HuH-7.5 (cell line): Measurements from ENCODE around the gene SIPA1.
"Not testable (repeated sequence)": the region's sequence is repeated elsewhere in the genome, so short reads cannot be mapped to it uniquely, and the experiment has no call there.

Experiments
- DNase-seq: peaks from one replicate; pipeline ENCODE4 v3.0.0; 2011; ENCODE audit warnings: low spot score

The SIPA1 gene

GRCh38 chr11:65661599-65662246 lies 23.8 kb downstream of the SIPA1 start:
- no peak for DNase-seq

DNA sequence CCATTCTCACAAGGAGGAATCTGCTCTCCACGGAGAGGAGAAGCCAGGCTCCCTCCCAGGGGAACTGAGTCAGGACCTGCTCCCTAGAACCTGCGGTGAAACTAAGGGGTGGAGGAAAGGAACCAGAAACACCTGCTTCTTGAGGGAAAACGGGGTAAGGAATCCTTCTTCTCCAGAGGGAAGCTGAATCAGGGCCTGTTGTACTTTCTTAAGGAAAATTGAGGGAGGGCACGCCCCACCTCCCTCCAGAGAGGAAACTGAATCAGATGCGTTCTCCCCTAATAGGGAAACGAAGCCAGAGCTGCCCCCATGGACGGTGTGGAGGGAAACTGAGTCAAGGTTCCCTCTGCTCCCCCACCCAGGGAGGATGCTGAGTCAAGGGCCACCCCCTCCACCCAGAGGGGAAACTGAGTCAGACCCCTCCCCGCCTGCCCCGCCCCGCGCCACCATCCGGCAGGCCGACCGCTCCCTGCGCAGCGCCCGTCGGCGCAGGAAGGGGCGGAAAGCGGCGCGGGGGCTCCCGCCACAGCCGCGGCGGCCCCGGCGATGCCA lies 24.4 kb downstream of the SIPA1 start:
- no peak for DNase-seq

DNA sequence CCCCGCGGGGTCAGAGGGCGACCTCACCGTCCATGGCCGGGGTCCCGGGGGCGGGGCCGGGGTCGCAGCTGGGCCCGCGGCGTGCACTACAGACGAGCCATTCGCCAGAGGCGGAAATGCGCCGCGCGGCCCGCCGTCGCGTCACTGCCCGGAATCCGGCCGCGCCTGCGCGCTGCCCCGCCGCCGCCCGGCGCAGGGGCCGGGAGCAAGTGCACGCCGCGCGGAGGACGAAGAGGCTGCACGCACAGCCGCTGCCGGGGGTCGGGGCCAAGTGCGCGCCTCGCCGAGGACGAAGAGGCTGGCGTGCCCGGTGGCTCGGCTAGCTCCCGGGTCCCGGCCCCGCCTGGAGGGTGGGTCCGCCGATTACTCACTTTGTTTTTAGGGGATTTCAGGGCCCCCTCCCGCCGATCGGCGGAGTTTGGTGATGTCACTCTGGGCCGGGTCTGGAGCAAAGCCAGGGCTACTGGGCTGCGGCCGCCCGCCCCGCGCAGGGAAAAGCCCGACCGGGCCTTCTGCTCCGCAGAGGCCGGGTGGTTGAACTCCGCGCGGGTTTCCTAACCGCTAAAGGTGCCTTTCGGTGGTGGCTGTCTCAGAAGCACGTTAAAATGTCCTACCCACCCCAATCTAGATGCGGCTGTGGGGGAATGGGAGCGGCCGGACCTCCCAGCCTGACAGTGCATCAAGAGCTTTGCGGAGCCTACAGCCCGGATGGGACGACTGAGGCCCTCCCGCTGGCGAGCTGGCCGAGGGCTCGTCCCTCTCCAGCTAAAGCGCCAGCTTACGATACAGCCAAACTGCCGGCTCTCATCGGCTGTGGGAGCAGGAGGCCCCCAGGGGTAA lies 25.1 kb downstream of the SIPA1 start, which contains the start of gene RELA:
Gene RELA (minus strand): TSS at position 118 of the 840 bp plus-strand sequence. CDS start 84 bp downstream, at position 34.
- DNase-seq: peak; percentile 86

GRCh38 chr11:65663639-65664200 lies 25.8 kb downstream of the SIPA1 start:
- DNase-seq: peak; percentile 30

- DNase-seq: no peak
Observed at GRCh38 chr11:65672180-65672860, 34.4 kb downstream of the SIPA1 start.

DNA sequence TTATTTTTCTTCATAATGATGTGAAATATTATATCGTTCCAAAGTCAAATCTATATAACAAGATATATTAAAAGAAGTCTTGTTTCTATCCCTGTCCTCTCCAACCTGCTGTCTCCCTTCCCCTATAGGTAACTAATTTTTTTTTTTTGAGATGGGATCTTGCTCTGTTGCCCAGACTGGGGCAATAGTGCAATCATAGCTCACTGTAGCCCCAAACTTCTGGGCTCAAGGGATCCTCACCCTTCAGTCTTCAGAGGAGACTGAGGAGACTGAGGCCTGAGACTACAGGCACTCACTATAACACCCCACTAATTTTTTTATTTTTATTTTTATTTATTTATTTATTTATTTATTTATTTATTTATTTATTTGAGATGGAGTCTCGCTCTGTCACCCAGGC lies 35.1 kb downstream of the SIPA1 start:
- no peak for DNase-seq

- DNase-seq: no peak
Observed at GRCh38 chr11:65680192-65680743, 42.4 kb downstream of the SIPA1 start.

DNA sequence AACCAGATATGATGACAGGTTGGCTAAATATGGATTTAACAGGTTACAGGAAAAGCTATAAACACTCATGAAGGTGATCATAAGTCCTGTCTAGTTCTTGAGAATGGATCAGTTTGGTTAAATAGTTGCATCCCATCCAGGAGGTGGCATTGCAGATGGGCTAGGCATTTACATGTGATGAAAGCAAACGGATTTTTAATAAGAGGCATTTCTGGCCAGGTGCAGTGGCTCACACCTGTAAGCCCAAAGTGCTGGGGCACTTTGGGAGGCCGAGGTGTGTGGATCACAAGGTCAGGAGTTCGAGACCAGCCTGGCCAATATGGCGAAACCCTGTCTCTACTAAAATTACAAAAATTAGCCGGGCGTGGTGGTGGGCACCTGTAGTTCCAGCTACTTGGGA lies 45.6 kb downstream of the SIPA1 start:
- DNase-seq: not testable (repeated sequence)

DNA sequence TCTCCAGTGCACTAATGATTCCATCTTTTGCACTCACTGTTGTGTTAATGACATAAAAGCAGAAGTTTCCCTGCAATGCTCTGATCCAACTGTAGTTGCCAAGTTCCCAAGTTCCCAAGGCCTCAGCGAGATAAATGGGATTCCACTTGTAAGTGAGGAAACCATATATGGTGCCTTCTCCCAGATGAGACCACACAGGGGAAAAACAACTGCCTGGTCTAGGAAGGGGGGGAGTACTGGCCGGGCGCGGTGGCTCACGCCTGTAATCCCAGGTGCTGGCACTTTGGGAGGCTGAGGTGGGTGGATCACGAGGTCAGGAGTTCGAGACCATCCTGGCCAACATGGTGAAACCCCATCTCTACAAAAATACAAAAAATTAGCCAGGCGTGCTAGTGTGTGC lies 48.1 kb downstream of the SIPA1 start:
- DNase-seq: no peak

DNA sequence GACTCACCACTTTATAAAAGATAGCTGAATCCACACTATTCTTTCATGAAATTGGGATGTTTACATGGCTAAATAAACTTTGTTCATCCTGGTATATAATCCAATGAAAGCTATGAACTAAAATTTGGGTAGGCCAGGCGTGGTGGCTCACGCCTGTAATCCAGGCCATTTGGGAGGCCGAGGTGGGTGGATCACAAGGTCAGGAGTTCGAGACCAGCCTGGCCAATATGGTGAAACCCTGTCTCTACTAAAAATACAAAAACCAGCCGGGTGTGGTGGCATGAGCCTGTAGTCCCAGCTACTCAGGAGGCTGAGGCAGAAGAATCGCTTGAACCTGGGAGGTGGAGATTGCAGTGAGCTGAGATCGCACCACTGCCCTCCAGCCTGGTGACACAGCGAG lies 53.9 kb downstream of the SIPA1 start:
- not testable (repeated sequence) for DNase-seq

DNA sequence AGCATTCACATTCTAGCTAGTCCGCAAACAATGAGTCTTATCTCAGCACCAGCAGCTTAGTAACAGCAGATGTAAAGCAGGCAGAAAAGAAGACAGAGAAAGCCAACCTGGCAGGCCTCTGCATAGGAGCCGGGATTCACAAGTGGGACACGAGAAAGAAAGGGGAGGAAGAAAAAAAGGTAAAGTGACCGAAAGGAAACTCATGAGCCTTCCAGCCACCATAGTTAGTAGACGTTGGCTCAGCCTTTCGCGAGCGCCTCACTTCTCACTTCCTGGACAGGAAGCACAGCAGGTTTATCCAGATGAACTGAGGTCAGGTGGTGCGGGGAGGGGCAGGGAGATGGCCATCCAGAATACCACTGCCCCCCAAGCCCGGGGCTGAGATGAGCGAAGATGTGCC lies 54.5 kb downstream of the SIPA1 start:
- no peak for DNase-seq

DNA sequence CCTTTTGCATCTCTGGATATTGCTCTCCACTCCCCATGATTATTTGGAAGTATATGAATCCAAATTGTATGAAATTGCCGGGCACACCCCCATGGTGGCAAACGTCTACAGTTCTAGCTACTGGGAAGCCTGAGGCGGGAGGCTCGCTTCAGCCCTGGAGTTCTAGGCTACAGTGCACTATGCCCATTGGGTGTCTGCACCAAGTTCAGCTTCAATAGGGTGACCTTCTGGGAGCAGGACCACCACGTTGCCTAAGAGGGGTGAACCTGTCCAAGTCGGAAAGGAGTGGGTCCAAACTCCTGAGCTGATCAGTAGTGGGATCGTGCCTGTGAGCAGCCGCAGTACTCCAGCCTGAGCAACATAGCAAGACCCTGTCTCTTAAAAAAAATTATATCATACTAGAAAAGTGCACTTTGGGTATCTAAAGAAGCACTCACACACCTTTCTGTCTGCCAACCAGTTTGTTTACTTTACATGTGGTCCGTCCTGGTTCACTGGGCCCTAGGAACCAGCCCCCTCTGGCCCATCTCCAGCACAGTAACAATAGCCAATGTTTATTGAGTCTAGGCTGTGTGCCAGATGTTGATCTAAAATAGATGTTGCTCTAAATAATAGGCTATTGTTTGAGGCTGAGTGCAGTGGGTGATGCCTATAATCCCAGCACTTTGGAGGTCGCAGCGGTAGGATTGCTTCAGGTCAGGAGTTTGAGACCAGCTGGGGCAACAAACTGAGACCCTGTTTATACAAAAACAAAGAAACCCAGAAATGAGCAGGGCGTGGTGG lies 57.7 kb downstream of the SIPA1 start:
- DNase-seq: no peak

DNA sequence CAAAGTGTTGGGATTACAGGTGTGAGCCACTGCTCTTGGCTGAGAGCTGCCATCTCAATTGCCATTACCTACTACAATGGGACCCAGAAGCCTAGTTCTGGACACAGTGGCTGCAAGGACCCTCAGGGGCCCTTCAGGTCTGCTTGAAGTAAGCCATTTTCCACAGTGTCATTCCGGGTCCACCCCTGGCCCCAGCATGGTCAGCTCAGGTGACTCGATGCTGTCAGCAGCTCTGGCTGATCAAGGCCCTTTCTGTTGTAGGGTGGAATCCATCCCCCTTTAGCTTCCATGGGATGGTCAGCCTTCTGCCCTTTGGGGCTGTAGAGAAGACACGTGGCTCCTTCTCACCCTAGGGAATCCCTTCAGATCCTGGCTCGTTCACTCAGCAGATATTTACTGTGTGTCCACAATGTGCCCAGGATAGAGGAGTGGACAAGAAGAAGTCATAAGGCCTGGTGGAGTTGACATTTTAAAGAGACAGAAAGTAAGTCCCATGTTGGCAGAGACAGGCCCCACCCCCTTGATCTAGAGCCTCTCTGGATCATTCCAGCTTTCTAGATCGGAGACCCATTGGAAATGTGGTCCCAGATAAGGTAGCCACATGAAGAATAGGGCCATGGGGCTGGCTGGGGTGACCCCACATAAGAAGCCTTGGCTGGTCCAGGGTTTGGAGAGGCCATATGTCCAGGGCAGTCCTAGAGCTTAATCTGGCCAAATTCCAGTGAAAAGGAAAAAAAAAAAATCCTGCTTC lies 59.1 kb downstream of the SIPA1 start:
- DNase-seq: no peak

- no peak for DNase-seq
Observed at GRCh38 chr11:65698205-65698604, 60.3 kb downstream of the SIPA1 start.

DNA sequence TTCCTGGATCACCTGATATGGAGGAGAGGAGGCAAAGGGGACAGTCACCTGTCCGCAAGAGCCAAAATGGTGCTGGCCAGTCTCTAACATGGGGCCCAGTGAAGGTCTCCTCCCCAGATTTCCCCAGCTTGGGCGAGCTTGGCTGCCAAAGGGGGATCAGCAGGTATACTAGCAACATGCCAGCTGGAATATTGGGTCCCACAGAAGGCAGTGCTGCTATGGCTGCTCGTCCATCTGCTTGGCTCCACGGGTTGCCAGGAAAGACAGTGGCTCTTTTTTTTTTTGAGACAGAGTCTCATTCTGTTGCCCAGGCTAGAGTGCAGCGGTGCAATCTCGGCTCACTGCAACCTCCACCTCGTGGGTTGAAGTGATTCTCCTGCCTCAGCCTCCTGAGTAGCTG lies 61.4 kb downstream of the SIPA1 start:
- DNase-seq: no peak

GRCh38 chr11:65700399-65700798 lies 62.5 kb downstream of the SIPA1 start:
- no peak for DNase-seq
